A172 (cell line): ENCODE results near the gene SH2D7. TPM values are rescaled to one million over a fixed set of nuclear protein-coding genes. Genes with fewer than 3 reads are reported as not detected.

Experiments used
- DNase-seq: peaks from one replicate; pipeline ENCODE4 v3.0.0-alpha.2; 2015; ENCODE audit warnings: low spot score
- total RNA-seq: library from RNA; depleted of rRNA; stranded (reverse); fragments of >200 nt; shearing (Covaris generic); gene quantifications from 2 replicates; pipeline ENCODE4 v1.2.3, GENCODE V29; 2014

SH2D7 gene
- total RNA-seq, 1 experiment from 2014 or later: not detected

DNA sequence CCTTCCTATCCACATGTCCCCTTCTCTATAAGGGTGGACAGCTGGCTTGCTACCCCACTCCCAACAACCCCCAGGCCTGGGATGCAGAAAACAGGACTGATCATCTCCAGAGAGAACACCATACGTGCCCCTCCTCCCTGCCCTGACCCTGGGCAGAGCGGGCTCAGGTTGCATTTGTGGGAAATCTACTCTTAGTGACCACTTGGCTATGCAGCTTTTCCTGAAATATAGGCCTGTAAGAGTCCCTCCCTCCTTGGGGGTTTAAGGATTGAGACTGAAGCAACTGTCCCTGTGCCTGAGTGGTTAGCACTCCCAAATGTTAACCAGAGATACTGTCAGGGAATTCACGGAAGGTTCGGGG is 11.7 kb downstream of the SH2D7 start:
- no peak for DNase-seq

GRCh38 chr15:78104566-78105475 is 12.5 kb downstream of the SH2D7 start:
- DNase-seq: no peak

GRCh38 chr15:78105476-78106241 is 13.3 kb downstream of the SH2D7 start:
- DNase-seq: no peak

- DNase-seq: no peak
Observed at GRCh38 chr15:78107471-78107870, 15.1 kb downstream of the SH2D7 start.

GRCh38 chr15:78108300-78109084 is 16.1 kb downstream of the SH2D7 start:
- peak; percentile 67 for DNase-seq

- DNase-seq: no peak
Observed at GRCh38 chr15:78109156-78109555, 16.8 kb downstream of the SH2D7 start.

DNA sequence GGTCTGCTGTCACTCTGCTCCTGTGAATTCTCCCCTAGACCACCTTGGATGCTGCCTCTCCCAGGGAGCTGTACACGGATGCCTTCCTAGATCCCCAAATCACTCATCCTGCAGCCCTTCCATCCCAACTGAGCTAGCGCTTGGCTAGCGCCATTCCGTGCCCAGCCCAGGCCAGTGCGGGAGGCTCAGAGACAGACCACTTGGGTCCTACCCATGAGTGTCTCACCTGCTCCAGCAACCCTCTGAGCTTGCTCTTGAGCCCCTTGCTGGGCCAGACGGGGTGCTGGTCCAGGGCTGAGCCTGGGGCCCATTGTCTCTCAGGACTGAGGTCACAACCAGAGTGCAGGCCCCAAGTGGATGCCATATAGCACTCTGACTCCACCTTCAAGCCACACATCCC is 17.7 kb downstream of the SH2D7 start:
- DNase-seq: no peak

DNA sequence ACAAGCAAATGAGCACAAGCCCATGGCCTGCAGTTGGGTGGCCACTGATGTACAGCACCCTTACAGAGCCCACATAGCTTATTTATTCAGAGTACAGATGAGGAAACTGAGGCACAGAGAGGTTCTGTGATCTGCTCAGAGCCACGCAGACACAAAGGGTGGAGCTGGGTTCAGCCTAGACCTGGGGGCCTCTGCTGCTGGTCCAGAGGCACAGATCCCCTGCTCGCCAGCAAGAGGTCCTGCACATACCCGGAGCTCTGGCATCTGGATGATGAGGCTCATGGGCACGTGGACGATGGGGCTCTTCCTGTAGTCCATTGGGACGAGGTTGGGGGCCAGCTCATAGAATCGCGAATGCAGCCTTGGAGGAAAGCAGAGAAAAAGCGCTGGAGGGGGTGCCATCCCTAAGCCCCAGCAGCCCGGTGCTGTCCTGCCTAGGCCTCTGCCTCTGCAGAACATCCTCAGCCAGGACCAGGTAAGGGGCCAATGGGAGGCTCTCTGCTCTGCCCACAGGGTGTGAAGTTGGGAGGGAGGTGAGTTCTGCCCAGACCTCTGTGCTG is 18.6 kb downstream of the SH2D7 start:
- DNase-seq: no peak

GRCh38 chr15:78111788-78112187 is 19.4 kb downstream of the SH2D7 start:
- no peak for DNase-seq

- DNase-seq: no peak
Observed at GRCh38 chr15:78112551-78112950, 20.2 kb downstream of the SH2D7 start.

DNA sequence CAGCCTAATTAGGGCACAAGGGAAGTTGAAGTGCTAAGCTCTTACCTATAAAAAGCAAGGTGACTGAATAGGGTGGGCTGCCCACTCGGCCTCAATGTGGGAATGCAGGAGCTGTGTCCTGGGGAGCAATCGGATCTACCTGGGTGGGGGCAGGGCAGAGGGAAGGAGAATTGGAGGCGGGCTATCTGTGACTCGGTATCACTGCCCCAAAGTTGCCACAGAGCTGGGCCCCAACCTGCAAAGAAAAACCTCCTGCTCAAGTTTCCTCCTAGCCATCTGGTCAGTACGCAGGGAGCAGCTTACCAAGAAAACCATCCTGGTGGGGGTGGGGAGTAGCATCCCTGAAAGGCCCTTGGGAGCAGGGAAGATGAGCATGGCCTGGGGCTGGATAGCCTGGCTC is 28.2 kb downstream of the SH2D7 start:
- DNase-seq: no peak

- DNase-seq: no peak
Observed at GRCh38 chr15:78125267-78125666, 32.9 kb downstream of the SH2D7 start.

- DNase-seq: no peak
Observed at GRCh38 chr15:78127882-78128281, 35.5 kb downstream of the SH2D7 start.

DNA sequence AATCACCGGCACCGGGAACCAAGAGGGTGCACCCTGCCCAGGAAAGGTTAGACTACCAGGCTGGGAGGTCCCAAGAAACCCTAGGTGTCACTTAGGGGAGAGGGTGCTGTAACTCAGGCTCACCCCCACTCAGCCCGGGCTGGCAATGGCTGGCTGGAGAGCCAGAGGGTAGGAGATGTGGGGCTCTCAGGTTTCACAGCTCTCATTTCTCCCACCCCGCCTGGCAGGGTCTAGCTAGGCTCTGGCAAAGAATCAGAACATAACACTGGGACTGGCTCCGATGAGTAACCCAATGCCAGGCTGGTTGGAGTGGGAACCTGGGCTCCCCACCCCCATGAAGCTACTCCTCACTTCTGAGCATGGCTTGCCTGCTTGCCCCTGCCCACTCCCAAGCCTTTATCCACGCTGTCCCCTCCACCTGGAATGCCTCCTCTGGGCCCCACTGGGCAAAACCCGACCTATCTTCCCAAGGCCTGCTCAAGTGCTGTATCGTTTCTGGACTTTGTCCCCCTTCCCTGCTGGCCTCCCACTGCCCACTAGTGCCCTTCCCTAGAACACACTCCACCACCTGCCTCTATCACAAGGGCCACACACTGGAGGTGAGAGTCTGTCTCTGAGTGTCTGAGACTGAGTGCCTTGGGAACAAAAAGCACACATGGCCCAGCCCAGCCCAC is 36.9 kb downstream of the SH2D7 start:
- no peak for DNase-seq

GRCh38 chr15:78129751-78130287 is 37.5 kb downstream of the SH2D7 start:
- no peak for DNase-seq

DNA sequence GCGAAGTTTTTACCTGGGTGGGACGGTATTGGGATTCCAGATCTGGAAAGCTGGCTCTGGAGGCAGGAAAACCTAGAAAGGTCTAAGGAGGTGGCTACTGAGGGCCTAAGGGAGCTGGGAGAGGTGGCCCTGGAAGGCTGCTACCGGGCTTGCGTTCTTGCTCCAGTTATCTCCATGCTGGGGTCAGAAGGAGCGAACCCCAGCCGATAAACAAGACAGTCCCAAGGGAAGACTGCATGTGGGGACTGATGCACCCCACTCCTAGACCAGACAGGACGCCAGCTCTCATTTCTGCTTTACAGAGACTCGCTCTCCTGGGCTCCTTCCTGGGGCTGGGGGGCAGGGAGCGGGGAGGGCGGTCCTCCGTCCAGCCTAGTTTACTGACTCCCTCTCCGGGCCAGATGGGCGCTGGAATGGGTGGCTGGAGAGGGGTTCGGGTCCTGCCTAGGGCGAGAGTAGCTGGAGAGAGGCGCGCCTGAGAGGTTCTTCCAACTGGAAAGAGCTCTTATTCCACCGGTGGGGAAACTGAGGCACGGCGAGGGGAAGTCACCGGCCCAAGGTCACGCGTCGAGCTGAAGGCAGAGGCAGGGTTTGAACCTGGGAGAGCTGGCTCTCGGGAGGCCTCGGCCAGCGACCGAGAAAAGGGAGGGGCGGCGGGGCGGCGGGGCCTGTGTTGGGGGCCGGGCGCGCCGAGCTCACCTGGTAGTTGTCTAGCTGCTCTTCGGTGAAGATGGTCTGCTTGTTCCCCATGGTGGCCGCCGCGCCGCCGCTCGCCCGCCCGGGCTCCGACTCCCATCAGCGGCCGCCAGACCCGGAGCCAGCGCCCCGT is 38.3 kb downstream of the SH2D7 start:
- no peak for DNase-seq

- peak; percentile 19 for DNase-seq
Observed at GRCh38 chr15:78131295-78132061, 39.1 kb downstream of the SH2D7 start, which contains the start of gene CIB2. Gene CIB2, minus strand, starts transcription at chr15:78131445. Its CDS starts 230 bp downstream, at chr15:78131215.

GRCh38 chr15:78133801-78134200 is 41.4 kb downstream of the SH2D7 start:
- no peak for DNase-seq

GRCh38 chr15:78139578-78139977 is 47.2 kb downstream of the SH2D7 start:
- DNase-seq: no peak
